ENCODE results near the gene TICRR.
"Not testable (repeated sequence)": the region's sequence is repeated elsewhere in the genome, so short reads cannot be mapped to it uniquely, and the experiment has no call there.

Gene TICRR

GRCh38 chr15:89575146-89575655, at the start of gene TICRR:
TSS of gene TICRR (plus strand) at chr15:89575469. CDS start at chr15:89575587, 118 bp downstream.
- peak; percentile 98 for DNase-seq

- no peak for DNase-seq
These were observed 49.1 kb upstream of the TICRR start for GRCh38 chr15:89526181-89526580.

GRCh38 chr15:89526601-89527441, 48.4 kb upstream of the TICRR start:
- DNase-seq, result no peak

GRCh38 chr15:89528757-89529352, 46.4 kb upstream of the TICRR start:
- no peak for DNase-seq

- DNase-seq, result no peak
These were observed 44.3 kb upstream of the TICRR start for GRCh38 chr15:89530976-89531375.

GRCh38 chr15:89531796-89532537, 43.3 kb upstream of the TICRR start:
- no peak for DNase-seq

GRCh38 chr15:89533861-89534544, 41.3 kb upstream of the TICRR start:
- DNase-seq, result no peak

- no peak for DNase-seq
These were observed 36.2 kb upstream of the TICRR start for GRCh38 chr15:89539027-89539426.

GRCh38 chr15:89542369-89542768, 32.9 kb upstream of the TICRR start:
- DNase-seq, result no peak

GRCh38 chr15:89543389-89543788, 31.9 kb upstream of the TICRR start:
- no peak for DNase-seq

- not testable (repeated sequence) for DNase-seq
These were observed 26.1 kb upstream of the TICRR start for GRCh38 chr15:89549138-89549537.

GRCh38 chr15:89550427-89550826, 24.8 kb upstream of the TICRR start:
- no peak for DNase-seq

- DNase-seq, result no peak
These were observed 23.7 kb upstream of the TICRR start for GRCh38 chr15:89551550-89551949.

GRCh38 chr15:89553632-89554031, 21.6 kb upstream of the TICRR start:
- no peak for DNase-seq

- DNase-seq, result no peak
These were observed 21.0 kb upstream of the TICRR start for GRCh38 chr15:89554247-89554646.

- DNase-seq, result no peak
These were observed 19.5 kb upstream of the TICRR start for GRCh38 chr15:89555768-89556167.

GRCh38 chr15:89556413-89557262, 18.6 kb upstream of the TICRR start:
- DNase-seq, result peak; percentile 59

- no peak for DNase-seq
These were observed 15.5 kb upstream of the TICRR start for GRCh38 chr15:89559769-89560264.

- DNase-seq, result no peak
These were observed 9.1 kb upstream of the TICRR start for GRCh38 chr15:89566181-89566580.

- no peak for DNase-seq
These were observed 8.5 kb upstream of the TICRR start for GRCh38 chr15:89566621-89567294.

GRCh38 chr15:89569090-89569745, 6.1 kb upstream of the TICRR start:
- DNase-seq, result no peak
